NCI-H187 treated with DMSO at 0.1 percent for 48 hours (cell line): ENCODE measurements around the gene ZBTB39.
"Not testable (repeated sequence)": the region's sequence is repeated elsewhere in the genome, so short reads cannot be mapped to it uniquely, and the experiment has no call there.

Source experiments
- DNase-seq: peaks from one replicate; lab custom pipeline; 2025; lab: John Stamatoyannopoulos, UW

Gene ZBTB39

GRCh38 chr12:56980941-56981530, 25.3 kb downstream of the ZBTB39 start:
- no peak for DNase-seq

DNA sequence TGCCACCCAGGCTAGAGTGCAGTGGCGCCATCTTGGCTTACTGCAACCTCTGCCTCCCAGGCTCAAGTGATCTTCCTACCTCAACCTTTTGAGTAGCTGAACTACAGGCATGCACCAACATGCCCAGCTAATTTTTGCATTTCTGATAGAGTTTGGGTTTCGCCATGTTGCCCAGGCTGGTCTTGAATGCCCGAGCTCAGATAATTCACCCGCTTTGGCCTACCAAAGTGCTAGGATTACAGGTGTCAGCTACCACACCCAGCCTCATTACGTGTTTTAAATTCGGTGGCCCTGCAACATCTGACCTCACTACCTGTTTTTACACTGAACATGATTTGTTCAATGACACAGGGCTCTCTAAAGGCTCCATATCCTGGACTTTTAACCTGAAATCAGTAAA, 26.1 kb downstream of the ZBTB39 start:
- no peak for DNase-seq

DNA sequence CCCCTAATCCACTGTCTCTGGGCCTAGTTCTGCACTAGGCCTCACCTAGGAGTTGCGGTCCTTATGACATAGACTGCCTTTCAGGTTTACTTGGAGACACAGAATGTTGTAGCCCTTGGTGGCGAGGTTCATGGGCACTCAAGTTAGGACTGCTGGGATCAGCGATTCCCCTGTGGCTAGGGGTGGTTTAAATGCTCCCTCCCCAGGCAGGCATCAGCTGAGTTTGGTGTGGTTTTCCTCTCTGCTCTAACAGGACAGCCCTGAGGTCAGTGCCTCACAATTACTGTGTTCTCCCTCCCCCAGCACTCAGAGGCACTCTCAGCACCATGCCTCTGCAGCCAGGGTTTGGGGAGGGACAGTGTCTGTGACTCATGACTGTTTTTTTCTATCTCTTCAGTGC, 26.7 kb downstream of the ZBTB39 start:
- no peak for DNase-seq

GRCh38 chr12:56978397-56979138, 27.8 kb downstream of the ZBTB39 start:
- no peak for DNase-seq

DNA sequence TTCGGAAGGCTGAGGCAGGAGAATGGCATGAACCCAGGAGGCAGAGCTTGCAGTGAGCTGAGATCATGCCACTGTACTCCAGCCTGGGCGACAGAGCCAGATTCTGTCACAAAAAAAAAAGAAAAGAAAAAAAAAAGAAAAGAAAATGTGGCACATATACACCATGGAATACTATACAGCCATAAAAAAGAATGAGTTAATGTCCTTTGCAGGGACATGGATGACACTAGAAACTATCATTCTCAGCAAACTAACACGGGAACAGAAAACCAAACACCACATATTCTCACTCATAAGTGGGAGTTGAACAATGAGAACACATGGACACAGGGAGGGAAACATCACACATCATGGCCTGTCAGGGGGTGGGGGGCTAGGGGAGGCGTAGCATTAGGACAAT, 29.0 kb downstream of the ZBTB39 start:
- not testable (repeated sequence) for DNase-seq

GRCh38 chr12:56974224-56974623, 32.1 kb downstream of the ZBTB39 start:
- not testable (repeated sequence) for DNase-seq

DNA sequence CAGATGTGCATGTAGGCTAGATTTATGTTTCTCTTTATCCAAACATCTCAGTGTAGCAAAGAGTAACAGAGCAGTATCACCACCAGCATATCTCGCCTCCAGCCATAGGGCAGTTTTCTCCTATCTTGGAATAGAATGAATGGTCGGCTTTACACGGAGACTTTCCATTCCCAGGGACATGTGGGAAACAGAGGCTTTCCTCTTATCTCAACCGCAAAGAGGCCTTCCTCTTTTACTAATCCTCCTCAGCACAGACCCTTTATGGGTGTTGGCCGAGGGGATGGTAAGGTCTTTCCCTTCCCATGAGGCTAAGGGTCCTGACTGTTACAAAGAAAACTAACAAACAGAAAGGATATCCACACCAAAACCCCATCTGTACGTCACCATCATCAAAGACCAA, 37.4 kb downstream of the ZBTB39 start:
- DNase-seq: not testable (repeated sequence)

DNA sequence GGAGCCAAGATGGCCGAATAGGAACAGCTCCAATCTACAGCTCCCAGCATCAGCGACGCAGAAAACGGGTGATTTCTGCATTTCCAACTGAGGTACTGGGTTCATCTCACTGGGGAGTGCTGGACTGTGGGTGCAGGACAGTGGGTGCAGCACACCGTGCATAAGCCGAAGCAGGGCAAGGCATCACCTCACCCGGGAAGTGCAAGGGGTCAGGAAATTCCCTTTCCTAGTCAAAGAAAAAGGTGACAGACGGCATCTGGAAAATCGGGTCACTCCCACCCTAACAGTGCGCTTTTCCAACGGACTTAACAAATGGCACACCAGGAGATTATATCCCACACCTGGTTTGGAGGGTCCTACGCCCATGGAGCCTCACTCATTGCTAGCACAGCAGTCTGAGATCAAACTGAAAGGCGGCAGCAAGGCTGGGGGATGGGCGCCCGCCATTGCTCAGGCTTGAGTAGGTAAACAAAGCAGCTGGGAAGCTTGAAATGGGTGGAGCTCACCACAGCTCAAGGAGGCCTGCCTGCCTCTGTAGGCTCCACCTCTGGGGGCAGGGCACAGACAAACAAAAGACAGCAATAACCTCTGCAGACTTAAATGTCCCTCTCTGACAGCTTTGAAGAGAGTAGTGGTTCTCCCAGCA, 40.2 kb downstream of the ZBTB39 start:
- not testable (repeated sequence) for DNase-seq

- DNase-seq: not testable (repeated sequence)
Observed at GRCh38 chr12:56965124-56965523, 41.2 kb downstream of the ZBTB39 start.

GRCh38 chr12:56963557-56963956, 42.8 kb downstream of the ZBTB39 start:
- not testable (repeated sequence) for DNase-seq

DNA sequence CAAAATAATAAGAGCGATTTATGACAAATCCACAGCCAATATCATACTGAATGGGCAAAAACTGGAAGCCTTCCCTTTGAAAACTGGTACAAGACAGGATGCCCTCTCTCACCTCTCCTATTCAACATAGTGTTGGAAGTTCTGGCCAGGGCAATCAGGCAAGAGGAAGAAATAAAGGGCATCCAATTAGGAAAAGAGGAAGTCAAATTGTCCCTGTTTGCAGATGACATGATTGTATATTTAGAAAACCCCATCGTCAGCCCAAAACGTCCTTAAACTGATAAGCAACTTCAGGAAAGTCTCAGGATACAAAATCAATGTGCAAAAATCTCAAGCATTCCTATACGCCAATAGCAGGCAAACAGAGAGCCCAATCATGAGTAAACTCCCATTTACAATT, 44.1 kb downstream of the ZBTB39 start:
- DNase-seq: not testable (repeated sequence)

DNA sequence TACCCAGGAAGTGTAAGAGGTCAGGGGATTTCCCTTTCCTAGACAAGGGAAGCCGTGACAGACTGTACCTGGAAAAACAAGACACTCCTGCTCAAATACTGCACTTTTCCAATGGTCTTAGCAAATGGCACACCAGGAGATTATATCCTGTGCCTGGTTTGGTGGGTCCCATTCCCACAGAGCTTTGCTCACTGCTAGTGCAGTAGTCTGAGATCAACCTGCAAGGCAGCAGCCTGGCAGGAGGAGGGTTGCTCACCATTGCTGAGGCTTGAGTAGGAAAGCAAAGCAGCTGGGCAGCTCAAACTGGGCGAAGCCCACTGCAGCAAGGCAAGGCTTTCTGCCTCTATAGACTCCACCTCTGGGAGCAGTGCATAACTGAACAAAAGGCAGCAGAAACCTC, 47.9 kb downstream of the ZBTB39 start:
- DNase-seq: no peak

DNA sequence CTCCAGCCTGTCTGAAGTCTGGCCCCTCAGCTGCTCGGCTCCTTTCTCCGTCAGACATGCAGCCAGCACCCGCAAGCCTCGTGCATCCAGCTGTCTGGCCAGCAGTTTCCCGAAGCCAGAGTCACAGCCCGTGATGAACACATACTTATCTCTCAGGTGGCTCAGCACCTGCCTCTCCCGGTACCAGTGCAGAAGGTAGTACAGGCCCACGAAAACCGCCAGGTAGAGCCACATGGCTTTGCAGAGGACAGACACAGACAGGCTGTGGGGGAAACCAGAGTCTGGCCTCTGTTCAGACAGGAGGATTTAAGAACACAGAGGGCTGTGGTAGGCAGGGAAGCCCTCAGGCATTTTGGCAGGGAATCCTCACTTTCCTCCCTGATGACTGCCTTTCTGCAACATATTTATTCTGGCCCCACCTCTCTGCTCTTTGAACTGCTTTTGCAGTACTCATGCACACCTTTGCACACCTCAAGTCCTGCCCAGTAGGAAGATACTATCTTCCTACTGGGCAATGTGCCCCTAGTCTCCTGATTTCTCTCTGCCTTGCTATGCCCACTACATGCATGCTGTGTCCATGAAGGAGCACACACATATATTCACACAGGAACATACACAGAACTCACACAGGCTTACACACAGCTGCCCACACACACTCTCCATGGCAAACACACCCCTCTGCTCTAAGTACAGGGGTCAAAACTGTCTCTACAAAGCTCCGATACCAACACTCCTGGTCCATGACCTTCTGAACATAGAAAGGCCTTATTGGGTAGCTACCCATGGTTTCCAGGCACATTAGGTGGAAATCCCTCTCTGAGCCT, 48.9 kb downstream of the ZBTB39 start, which contains the start of gene RDH16:
RDH16 (minus strand) TSS at position 380 of the 824 bp plus-strand sequence; CDS start at position 234, 146 bp downstream.
- no peak for DNase-seq

DNA sequence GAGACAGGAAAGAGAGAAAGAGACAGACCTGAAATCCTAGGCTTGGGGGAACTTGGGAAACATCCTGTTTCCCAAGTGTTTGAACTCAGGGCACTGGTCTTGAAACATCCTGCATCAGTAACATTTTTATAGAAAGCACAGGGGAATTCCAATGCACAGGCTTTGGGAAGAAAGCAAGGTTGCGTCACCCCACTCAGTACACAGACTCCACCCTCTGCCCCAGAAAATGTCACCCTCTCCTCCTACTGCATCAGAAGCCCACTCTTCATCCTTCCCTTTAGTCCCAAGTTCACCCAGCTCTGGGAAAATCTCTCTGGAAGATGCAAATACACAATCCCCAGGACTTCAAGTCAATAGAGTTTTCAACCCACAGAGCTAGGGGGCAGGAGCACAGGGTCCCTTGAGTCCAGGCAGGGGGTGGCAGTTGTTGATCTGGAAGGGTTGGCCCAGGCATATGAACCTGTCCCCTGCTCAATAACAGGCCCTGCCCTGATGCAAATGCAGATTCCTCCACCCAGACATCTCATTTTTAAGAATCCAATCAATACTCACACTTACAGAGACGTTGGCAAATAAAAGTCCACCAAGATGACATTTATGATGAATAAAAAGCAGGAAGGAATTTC, 50.6 kb downstream of the ZBTB39 start:
- no peak for DNase-seq

DNA sequence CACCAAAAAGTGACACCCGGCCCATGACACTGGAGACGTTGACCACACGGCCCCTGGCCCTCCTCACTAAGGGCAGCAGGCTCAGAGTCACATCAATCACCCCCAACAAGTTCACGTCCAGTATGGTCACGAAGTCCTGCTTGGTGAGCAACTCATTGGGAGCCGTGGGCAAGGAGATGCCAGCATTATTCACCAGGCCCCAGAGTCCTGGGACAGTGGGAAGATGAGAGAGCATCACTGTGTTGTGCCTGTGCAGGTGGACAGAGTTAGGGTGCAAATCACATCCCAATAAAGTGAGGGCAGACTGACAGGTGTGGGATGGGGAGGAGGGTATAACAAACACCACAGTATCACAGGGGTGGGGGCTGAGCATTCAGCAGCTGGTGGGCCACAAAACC, 51.4 kb downstream of the ZBTB39 start:
- DNase-seq: no peak

- no peak for DNase-seq
Observed at GRCh38 chr12:56954057-56954957, 52.0 kb downstream of the ZBTB39 start.

- no peak for DNase-seq
Observed at GRCh38 chr12:56953314-56953713, 53.0 kb downstream of the ZBTB39 start.

- DNase-seq: no peak
Observed at GRCh38 chr12:56951582-56952339, 54.6 kb downstream of the ZBTB39 start.

- DNase-seq: no peak
Observed at GRCh38 chr12:56948881-56949280, 57.5 kb downstream of the ZBTB39 start.
